Natural killer cell (primary cell): ENCODE data around the gene VEPH1. TPM values are rescaled to one million over a fixed set of nuclear protein-coding genes. Genes with fewer than 3 reads are reported as not detected.

Experiments
- ATAC-seq, 3 donors: fragments of 150-1000 bp in 2 of 3; fragments of 200-7000 bp in 1 of 3; cut with Tn5 transposase; 1 replicate in 1 of 3; 2 replicates in 2 of 3; pipeline ENCODE4 v1.10.0; 2021; ENCODE audit warnings: mild to moderate bottlenecking in 2 of 3, moderate library complexity in 2 of 3
- DNase-seq, 2 donors: peaks; one replicate each; pipeline versions ENCODE4 v3.0.0 to v3.0.0-alpha.2; 2013 to 2021; ENCODE audit warnings: mixed read lengths in 1 of 2
- H3K27ac ChIP-seq: one replicate; pipeline ENCODE4 v1.5.1; 2013; ENCODE audit warnings: mild to moderate bottlenecking, low read length
- H3K27me3 ChIP-seq: one replicate; pipeline ENCODE4 v1.6.1; 2013; ENCODE audit warnings: low read length; ENCODE audit not compliant: control insufficient read depth, insufficient read depth
- H3K36me3 ChIP-seq: one replicate; pipeline ENCODE4 v1.6.1; 2013; ENCODE audit warnings: low read length; ENCODE audit not compliant: control insufficient read depth, insufficient read depth
- H3K4me1 ChIP-seq: one replicate; pipeline ENCODE4 v1.6.1; 2013; ENCODE audit warnings: low read length; ENCODE audit not compliant: control insufficient read depth, insufficient read depth
- H3K4me3 ChIP-seq: one replicate; pipeline ENCODE4 v1.5.1; 2013; ENCODE audit warnings: low read length
- H3K9me3 ChIP-seq: one replicate; pipeline ENCODE4 v1.6.1; 2013; ENCODE audit warnings: low read length; ENCODE audit not compliant: control insufficient read depth, insufficient read depth
- H3K27ac Mint-ChIP-seq, 2 donors: one replicate each; pipeline ENCODE4 v1.8.0; 2022; ENCODE audit warnings: mild to moderate bottlenecking in 2 of 2, mixed read lengths in 2 of 2, moderate library complexity in 1 of 2
- H3K27me3 Mint-ChIP-seq, 2 donors: one replicate each; pipeline ENCODE4 v1.8.0; 2022; ENCODE audit warnings: low read depth in 2 of 2, mixed read lengths in 2 of 2
- H3K36me3 Mint-ChIP-seq: one replicate; pipeline ENCODE4 v1.8.0; 2022; ENCODE audit warnings: mixed read lengths
- H3K4me1 Mint-ChIP-seq, 2 donors: one replicate each; pipeline ENCODE4 v1.8.0; 2022; ENCODE audit warnings: mixed read lengths in 2 of 2
- H3K4me3 Mint-ChIP-seq: one replicate; pipeline ENCODE4 v1.8.0; 2022; ENCODE audit warnings: mild to moderate bottlenecking, moderate library complexity, mixed read lengths
- H3K9me3 Mint-ChIP-seq, 2 donors: one replicate each; pipeline ENCODE4 v1.8.0; 2022; ENCODE audit warnings: mixed read lengths in 2 of 2
- WGBS: methylation state at CpG from one replicate; pipeline ENCODE4 v1.1.7; 2013; ENCODE audit warnings: missing lambda C conversion rate; ENCODE audit not compliant: insufficient coverage; 5-methylcytosine and 5-hydroxymethylcytosine counted together
- intact Hi-C: fragments of 100-400 bp; cut with micrococcal nuclease; formaldehyde crosslinking; loops from one replicate; pipeline ENCODE4 v1.14.2; 2022
- total RNA-seq, 4 donors: library from RNA; stranded (reverse); fragments of 120-200 nt in 1 of 4; gene quantifications; one replicate each; pipeline versions ENCODE4 v1.2.3 to v1.2.4, GENCODE V29; 2013 to 2022
- TF ChIP-seq, protein P1 (sequence below): fragments of 200-600 bp; IDR thresholded peaks from one replicate; pipeline ENCODE4 v1.8.0; 2022; ENCODE audit warnings: antibody characterized with exemption

The VEPH1 gene
- total RNA-seq, 3 donors from 2014 or later (not counting 1 experiment from before 2014, with no cell fraction given), result 0.41 to 1.3 (median 0.60) TPM

DNA sequence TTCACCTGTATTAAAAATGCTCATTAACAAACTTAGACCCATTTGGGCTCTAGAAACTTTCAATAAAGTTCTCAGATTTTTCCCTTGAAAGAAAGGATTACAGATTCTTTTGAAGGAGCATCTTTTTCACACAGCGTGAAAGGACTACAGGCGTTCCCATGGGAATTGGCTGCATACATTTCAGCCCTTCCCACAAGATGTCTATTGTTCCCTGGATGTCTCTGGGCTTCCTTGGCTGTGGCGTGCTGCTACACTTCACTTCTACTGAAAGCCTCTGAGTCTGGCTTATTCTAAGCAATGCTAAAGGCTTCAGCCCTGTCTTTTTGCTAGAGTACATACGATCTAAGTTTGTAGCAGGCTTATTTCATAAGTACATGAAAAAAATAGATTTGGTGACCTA is 1.4 kb downstream of the VEPH1 start:
- DNase-seq (no peak), ATAC-seq (no peak)
- Mint-ChIP-seq H3K36me3 (no peaks in the 10 kb centered on the region), H3K27me3 (peaks cover 19 to 29% of the 10 kb centered on the region in 2 donors), H3K4me1 (no peaks in the 10 kb centered on the region), H3K9me3 (no peaks in the 10 kb centered on the region), H3K27ac (no peak overlapping the region), H3K4me3 (no peak overlapping the region)
- intact Hi-C loops, result no loop called here
- 79% methylated on average over 4 of the region's 4 CpGs for WGBS
- Histone ChIP-seq H3K36me3 (no peaks in the 10 kb centered on the region), H3K27ac (no peak overlapping the region), H3K4me1 (no peaks in the 10 kb centered on the region), H3K4me3 (no peak overlapping the region), H3K9me3 (no peaks in the 10 kb centered on the region), H3K27me3 (no peaks in the 10 kb centered on the region)
- TF ChIP-seq, protein P1, sequence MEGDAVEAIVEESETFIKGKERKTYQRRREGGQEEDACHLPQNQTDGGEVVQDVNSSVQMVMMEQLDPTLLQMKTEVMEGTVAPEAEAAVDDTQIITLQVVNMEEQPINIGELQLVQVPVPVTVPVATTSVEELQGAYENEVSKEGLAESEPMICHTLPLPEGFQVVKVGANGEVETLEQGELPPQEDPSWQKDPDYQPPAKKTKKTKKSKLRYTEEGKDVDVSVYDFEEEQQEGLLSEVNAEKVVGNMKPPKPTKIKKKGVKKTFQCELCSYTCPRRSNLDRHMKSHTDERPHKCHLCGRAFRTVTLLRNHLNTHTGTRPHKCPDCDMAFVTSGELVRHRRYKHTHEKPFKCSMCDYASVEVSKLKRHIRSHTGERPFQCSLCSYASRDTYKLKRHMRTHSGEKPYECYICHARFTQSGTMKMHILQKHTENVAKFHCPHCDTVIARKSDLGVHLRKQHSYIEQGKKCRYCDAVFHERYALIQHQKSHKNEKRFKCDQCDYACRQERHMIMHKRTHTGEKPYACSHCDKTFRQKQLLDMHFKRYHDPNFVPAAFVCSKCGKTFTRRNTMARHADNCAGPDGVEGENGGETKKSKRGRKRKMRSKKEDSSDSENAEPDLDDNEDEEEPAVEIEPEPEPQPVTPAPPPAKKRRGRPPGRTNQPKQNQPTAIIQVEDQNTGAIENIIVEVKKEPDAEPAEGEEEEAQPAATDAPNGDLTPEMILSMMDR, result no peak

DNA sequence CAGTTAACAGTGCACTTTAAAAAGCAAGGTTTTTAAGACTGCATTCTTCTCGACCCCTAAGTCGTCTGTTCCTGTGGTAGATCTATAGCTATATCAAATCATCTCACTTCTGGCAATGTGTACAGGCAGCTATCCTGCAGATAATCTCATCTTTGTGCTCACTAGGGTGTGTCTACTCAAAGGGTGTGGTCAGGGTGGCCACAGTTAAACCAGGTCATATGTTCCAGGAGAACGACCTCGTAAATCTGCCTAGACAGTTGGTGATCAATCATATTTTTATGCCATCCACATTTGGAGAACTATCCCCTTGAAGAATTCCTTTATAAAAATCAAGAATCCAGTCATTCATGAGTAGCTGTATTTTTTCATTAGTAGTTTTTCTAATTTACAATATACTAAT is 3.0 kb downstream of the VEPH1 start:
- 43% methylated on average over 4 of the region's 4 CpGs for WGBS
- H3K9me3 Mint-ChIP-seq, result no peaks in the 10 kb centered on the region
- no peaks in the 10 kb centered on the region for H3K36me3 ChIP-seq
- H3K4me1 Mint-ChIP-seq, result no peaks in the 10 kb centered on the region
- no peak overlapping the region for H3K27ac Mint-ChIP-seq
- TF ChIP-seq, protein P1, result no peak
- intact Hi-C loops, result no loop called here
- no peaks in the 10 kb centered on the region for H3K27me3 ChIP-seq
- no peaks in the 10 kb centered on the region for H3K36me3 Mint-ChIP-seq
- no peak overlapping the region for H3K4me3 ChIP-seq
- no peaks in the 10 kb centered on the region for H3K4me1 ChIP-seq
- no peak overlapping the region for H3K27ac ChIP-seq
- no peaks in the 10 kb centered on the region for H3K9me3 ChIP-seq
- ATAC-seq (peak in 1 of 3 donors; percentile 69), DNase-seq (no peak)
- peaks cover 19 to 29% of the 10 kb centered on the region in 2 donors for H3K27me3 Mint-ChIP-seq
- H3K4me3 Mint-ChIP-seq, result no peak overlapping the region

DNA sequence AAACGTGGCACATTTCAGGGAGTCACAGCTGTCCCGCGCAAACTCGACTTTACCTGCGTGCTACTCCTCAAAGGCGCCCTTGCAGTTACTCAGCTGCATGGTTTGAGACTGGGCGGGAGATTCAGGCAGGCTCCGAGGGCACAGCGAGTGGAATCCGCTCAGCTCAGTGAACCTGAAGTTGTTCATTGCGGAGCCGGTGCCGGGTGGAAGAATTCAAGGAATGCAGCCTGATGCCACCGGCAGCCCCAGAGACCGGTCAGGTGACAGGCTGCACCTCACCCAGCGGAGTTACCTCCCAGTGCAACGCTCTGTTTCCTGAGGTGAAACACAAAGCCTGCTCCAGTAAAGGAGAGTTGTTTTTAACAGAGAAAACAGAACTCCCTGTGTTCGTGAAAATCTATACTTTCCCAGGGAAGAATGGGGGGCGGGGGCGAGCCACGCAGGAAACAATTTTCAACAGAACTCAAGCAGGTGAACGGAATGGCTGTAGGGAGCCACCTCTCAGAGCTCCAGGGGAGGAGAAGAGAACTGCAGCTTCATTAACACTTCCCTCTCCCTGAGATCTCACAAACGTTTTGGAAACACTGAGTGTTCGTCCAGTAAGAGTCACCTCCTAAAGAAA is 3.8 kb downstream of the VEPH1 start:
- H3K27me3 ChIP-seq, result no peaks in the 10 kb centered on the region
- H3K36me3 ChIP-seq, result no peaks in the 10 kb centered on the region
- no peak for ATAC-seq
- 2% methylated on average over 22 of the region's 24 CpGs for whole genome bisulfite sequencing
- no peaks in the 10 kb centered on the region for H3K9me3 Mint-ChIP-seq
- no peaks in the 10 kb centered on the region for H3K36me3 Mint-ChIP-seq
- no peaks in the 10 kb centered on the region for H3K4me1 Mint-ChIP-seq
- H3K4me3 Mint-ChIP-seq, result no peak overlapping the region
- H3K27ac Mint-ChIP-seq, result no peak overlapping the region
- intact Hi-C loops, result no loop called here
- no peak overlapping the region for H3K27ac ChIP-seq
- H3K4me3 ChIP-seq, result no peak overlapping the region
- no peaks in the 10 kb centered on the region for H3K9me3 ChIP-seq
- DNase-seq, result no peak
- peaks cover 19 to 29% of the 10 kb centered on the region in 2 donors for H3K27me3 Mint-ChIP-seq
- H3K4me1 ChIP-seq, result no peaks in the 10 kb centered on the region
- TF ChIP-seq, protein P1, result no peak

DNA sequence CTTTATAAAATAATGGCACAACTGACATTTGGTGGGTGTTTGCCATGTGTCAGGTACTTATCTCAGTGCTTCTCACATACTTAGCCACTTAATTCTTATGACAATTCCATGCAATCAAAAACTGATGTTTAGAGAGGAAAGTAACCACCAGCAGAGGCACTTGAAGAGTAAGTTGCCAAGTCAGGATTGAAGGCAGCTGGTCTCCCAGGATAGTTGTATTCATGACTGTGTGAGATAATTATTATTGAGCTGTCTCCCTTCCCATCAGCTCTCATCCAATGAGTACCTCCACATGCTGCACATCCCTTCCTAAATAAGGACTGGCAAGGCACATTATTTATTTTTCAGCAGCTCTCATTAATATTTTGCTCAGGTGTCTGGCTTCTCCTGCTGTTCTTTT is 4.8 kb downstream of the VEPH1 start:
- no peaks in the 10 kb centered on the region for H3K4me1 ChIP-seq
- H3K9me3 Mint-ChIP-seq, result no peaks in the 10 kb centered on the region
- H3K36me3 Mint-ChIP-seq, result no peaks in the 10 kb centered on the region
- no peaks in the 10 kb centered on the region for H3K4me1 Mint-ChIP-seq
- no peaks in the 10 kb centered on the region for H3K27me3 ChIP-seq
- ATAC-seq, result no peak
- H3K27ac ChIP-seq, result no peak overlapping the region
- no peak overlapping the region for H3K4me3 ChIP-seq
- H3K27me3 Mint-ChIP-seq, result peaks cover 19 to 29% of the 10 kb centered on the region in 2 donors
- no peak for DNase-seq
- no peaks in the 10 kb centered on the region for H3K36me3 ChIP-seq
- no peak overlapping the region for H3K4me3 Mint-ChIP-seq
- intact Hi-C loops, result no loop called here
- H3K27ac Mint-ChIP-seq, result no peak overlapping the region
- TF ChIP-seq, protein P1, result no peak
- H3K9me3 ChIP-seq, result no peaks in the 10 kb centered on the region
